NCI-H1694 treated with DMSO at 0.1 percent for 48 hours (cell line): ENCODE measurements around the gene MAP2K2.
"Not testable (repeated sequence)": the region's sequence is repeated elsewhere in the genome, so short reads cannot be mapped to it uniquely, and the experiment has no call there.

Experiments used
- DNase-seq: peaks from one replicate; lab custom pipeline; 2025; lab: John Stamatoyannopoulos, UW

The MAP2K2 gene

GRCh38 chr19:4130744-4131438 lies 7.0 kb upstream of the MAP2K2 start:
- no peak for DNase-seq

- not testable (repeated sequence) for DNase-seq
These were observed 5.1 kb upstream of the MAP2K2 start for GRCh38 chr19:4129050-4129449.

GRCh38 chr19:4127322-4127721 lies 3.4 kb upstream of the MAP2K2 start:
- not testable (repeated sequence) for DNase-seq

GRCh38 chr19:4124638-4125037 lies 716 bp upstream of the MAP2K2 start:
- DNase-seq = no peak

GRCh38 chr19:4122480-4122879 lies 1.4 kb downstream of the MAP2K2 start:
- no peak for DNase-seq

- no peak for DNase-seq
These were observed 2.1 kb downstream of the MAP2K2 start for GRCh38 chr19:4121815-4122214.

- no peak for DNase-seq
These were observed 2.7 kb downstream of the MAP2K2 start for GRCh38 chr19:4121273-4121612.

GRCh38 chr19:4120559-4121272 lies 3.2 kb downstream of the MAP2K2 start:
- DNase-seq = no peak

- DNase-seq = no peak
These were observed 4.2 kb downstream of the MAP2K2 start for GRCh38 chr19:4119763-4120162.

- no peak for DNase-seq
These were observed 8.0 kb downstream of the MAP2K2 start for GRCh38 chr19:4115818-4116385.

GRCh38 chr19:4115050-4115817 lies 8.7 kb downstream of the MAP2K2 start:
- DNase-seq = no peak

GRCh38 chr19:4114181-4114580 lies 9.7 kb downstream of the MAP2K2 start:
- no peak for DNase-seq

- DNase-seq = no peak
These were observed 10.4 kb downstream of the MAP2K2 start for GRCh38 chr19:4113398-4114088.

- DNase-seq = no peak
These were observed 11.6 kb downstream of the MAP2K2 start for GRCh38 chr19:4112367-4112766.

- DNase-seq = no peak
These were observed 14.3 kb downstream of the MAP2K2 start for GRCh38 chr19:4109626-4109945.

- no peak for DNase-seq
These were observed 14.9 kb downstream of the MAP2K2 start for GRCh38 chr19:4108767-4109625.

GRCh38 chr19:4103080-4103433 lies 20.9 kb downstream of the MAP2K2 start:
- DNase-seq = no peak

GRCh38 chr19:4102339-4103079 lies 21.4 kb downstream of the MAP2K2 start:
- DNase-seq = no peak

- no peak for DNase-seq
These were observed 22.5 kb downstream of the MAP2K2 start for GRCh38 chr19:4101496-4101770.

- DNase-seq = no peak
These were observed 23.1 kb downstream of the MAP2K2 start for GRCh38 chr19:4100647-4101495.
